Uterus (tissue), 4 donors: ENCODE data around the gene CLK3. TPM values are rescaled to one million over a fixed set of nuclear protein-coding genes. Genes with fewer than 3 reads are reported as not detected.

ENCODE experiments used
- DNase-seq, 2 donors: peaks; one replicate each; pipeline ENCODE4 v3.0.0-alpha.2; 2019 to 2020
- H3K27ac ChIP-seq, 2 donors: fragments of 200-600 bp; sonication (generic); 1 replicate in 1 of 2; 2 replicates in 1 of 2; pipeline ENCODE4 v1.5.1; 2016 to 2018
- H3K27me3 ChIP-seq, 2 donors: fragments of 200-600 bp; sonication (generic); one replicate each; pipeline ENCODE4 v1.5.1; 2018 to 2019; ENCODE audit warnings: control low read depth in 1 of 2
- H3K36me3 ChIP-seq, 2 donors: fragments of 200-600 bp; sonication (generic); one replicate each; pipeline ENCODE4 v1.5.1; 2019; ENCODE audit warnings: control low read depth in 1 of 2
- H3K4me1 ChIP-seq, 2 donors: fragments of 200-600 bp; sonication (generic); one replicate each; pipeline ENCODE4 v1.5.1; 2018 to 2019; ENCODE audit warnings: control low read depth in 1 of 2
- H3K4me3 ChIP-seq, 2 donors: fragments of 200-600 bp; sonication (generic); 1 replicate in 1 of 2; 2 replicates in 1 of 2; pipeline ENCODE4 v1.5.1; 2018 to 2019; ENCODE audit warnings: mild to moderate bottlenecking in 1 of 2
- H3K9me3 ChIP-seq, 2 donors: fragments of 200-600 bp; sonication (generic); one replicate each; pipeline ENCODE4 v1.5.1; 2019; ENCODE audit warnings: control low read depth in 1 of 2
- CTCF ChIP-seq, 4 experiments: fragments of 200-600 bp in 2 of 4; fragments of 450-650 bp in 2 of 4; sonication (generic) in 2 of 4; IDR thresholded peaks; one replicate each; pipeline ENCODE4 v1.5.1; 2016 to 2019; ENCODE audit warnings: antibody characterized with exemption in 4 of 4, mild to moderate bottlenecking in 2 of 4, moderate library complexity in 1 of 4
- POLR2A ChIP-seq, 2 donors: fragments of 450-650 bp; IDR thresholded peaks; one replicate each; pipeline ENCODE4 v1.6.1; 2016; ENCODE audit warnings: antibody characterized with exemption in 2 of 2, mild to moderate bottlenecking in 1 of 2, moderate library complexity in 1 of 2
- intact Hi-C: fragments of 100-400 bp; cut with DNase I; formaldehyde crosslinking; loops from one replicate; pipeline ENCODE4 v1.15.1; 2023; ENCODE audit warnings: low total_unique reads
- total RNA-seq, 4 donors: library from RNA; depleted of rRNA in 3 of 4; stranded (reverse); fragments of >200 nt in 3 of 4; gene quantifications; one replicate each; pipeline versions ENCODE4 v1.1.0 to v1.2.4, GENCODE V29; 2014 to 2023
- donor health status: DM: yes; HTN: yes; CAD: no.

Gene CLK3
- total RNA-seq, 4 donors from 2014 or later = 33.0 to 90.4 (median 84.2) TPM

GRCh38 chr15:74631935-74632560 lies 16.4 kb downstream of the CLK3 start:
- Histone ChIP-seq H3K36me3 (no peaks in the 10 kb centered on the region), H3K27ac (no peak overlapping the region), H3K9me3 (no peaks in the 10 kb centered on the region), H3K27me3 (no peaks in the 10 kb centered on the region), H3K4me3 (no peak overlapping the region), H3K4me1 (no peaks in the 10 kb centered on the region)
- peak; percentile 47 to 59 for DNase-seq
- TF ChIP-seq CTCF (IDR thresholded peaks at IDR 0.05) = peak; percentile 61 to 71 (median 64)
- no peak for TF ChIP-seq POLR2A (IDR thresholded peaks at IDR 0.05)
- intact Hi-C loops = loop anchor here (5.0 kb wide), 1 partner anchor 135 kb away; no protein-coding TSS in a partner anchor

GRCh38 chr15:74632601-74633000 lies 17.0 kb downstream of the CLK3 start:
- intact Hi-C loops = loop anchor here (5.0 kb wide), 1 partner anchor 135 kb away; no protein-coding TSS in a partner anchor
- Histone ChIP-seq H3K36me3 (no peaks in the 10 kb centered on the region), H3K4me1 (no peaks in the 10 kb centered on the region), H3K27ac (no peak overlapping the region), H3K9me3 (no peaks in the 10 kb centered on the region), H3K4me3 (no peak overlapping the region), H3K27me3 (no peaks in the 10 kb centered on the region)
- DNase-seq = no peak
- TF ChIP-seq CTCF (IDR thresholded peaks at IDR 0.05) = no peak
- TF ChIP-seq POLR2A (IDR thresholded peaks at IDR 0.05) = no peak

- intact Hi-C loops = loop anchor here (5.0 kb wide), 1 partner anchor 134 kb away; no protein-coding TSS in a partner anchor
- Histone ChIP-seq H3K27me3 (no peaks in the 10 kb centered on the region), H3K4me3 (no peak overlapping the region), H3K9me3 (no peaks in the 10 kb centered on the region), H3K36me3 (no peaks in the 10 kb centered on the region), H3K27ac (no peak overlapping the region), H3K4me1 (no peaks in the 10 kb centered on the region)
- no peak for DNase-seq
- TF ChIP-seq POLR2A (IDR thresholded peaks at IDR 0.05) (no peak), CTCF (IDR thresholded peaks at IDR 0.05) (no peak)
Measured at GRCh38 chr15:74633781-74634180, 18.1 kb downstream of the CLK3 start.

- H3K27ac ChIP-seq = no peak overlapping the region
- H3K36me3 ChIP-seq = no peaks in the 10 kb centered on the region
- no peak overlapping the region for H3K4me3 ChIP-seq
- intact Hi-C loops = no loop called here
- H3K4me1 ChIP-seq = no peaks in the 10 kb centered on the region
- no peaks in the 10 kb centered on the region for H3K9me3 ChIP-seq
- peak in 1 of 2 donors; percentile 61 for DNase-seq
- H3K27me3 ChIP-seq = no peaks in the 10 kb centered on the region
- peak; percentile 75 to 89 (median 77) for TF ChIP-seq CTCF (IDR thresholded peaks at IDR 0.05)
- TF ChIP-seq POLR2A (IDR thresholded peaks at IDR 0.05) = no peak
Measured at GRCh38 chr15:74635228-74635627, 19.6 kb downstream of the CLK3 start.

GRCh38 chr15:74636984-74637383 lies 21.3 kb downstream of the CLK3 start:
- intact Hi-C loops = no loop called here
- TF ChIP-seq POLR2A (IDR thresholded peaks at IDR 0.05) = no peak
- TF ChIP-seq CTCF (IDR thresholded peaks at IDR 0.05) = no peak
- Histone ChIP-seq H3K9me3 (no peaks in the 10 kb centered on the region), H3K4me3 (no peak overlapping the region), H3K36me3 (no peaks in the 10 kb centered on the region), H3K27me3 (no peaks in the 10 kb centered on the region), H3K4me1 (peaks cover 0 to under 1% of the 10 kb centered on the region in 2 donors), H3K27ac (no peak overlapping the region)
- DNase-seq = no peak
